Thoracic aorta (tissue), 2 donors: ENCODE results near the gene RIMS4. TPM values are rescaled to one million over a fixed set of nuclear protein-coding genes. Genes with fewer than 3 reads are reported as not detected.

ENCODE experiments used
- ATAC-seq: fragments of 150-250 bp; one replicate; pipeline ENCODE4 v1.8.0; 2017; ENCODE audit warnings: low read depth; ENCODE audit not compliant: insufficient number of reproducible peaks, low FRiP score
- DNase-seq: peaks from one replicate; pipeline ENCODE4 v3.0.0-alpha.2; 2020; ENCODE audit warnings: low spot score
- H3K27ac ChIP-seq, 2 donors: fragments of 200-600 bp; sonication (generic); 1 replicate in 1 of 2; 2 replicates in 1 of 2; pipeline ENCODE4 v1.5.1; 2016; ENCODE audit warnings: mild to moderate bottlenecking in 2 of 2, moderate library complexity in 2 of 2
- H3K27me3 ChIP-seq: fragments of 200-600 bp; sonication (generic); replicated peaks from 2 replicates; pipeline ENCODE4 v1.6.0; 2016; ENCODE audit warnings: mild to moderate bottlenecking; ENCODE audit not compliant: insufficient read depth
- H3K36me3 ChIP-seq: fragments of 200-600 bp; sonication (generic); one replicate; pipeline ENCODE4 v1.5.1; 2016
- H3K4me1 ChIP-seq, 2 donors: fragments of 200-600 bp; sonication (generic); 1 replicate in 1 of 2; 2 replicates in 1 of 2; pipeline versions ENCODE4 v1.5.1 to v1.6.0; 2016; ENCODE audit warnings: low read depth in 2 of 2, mild to moderate bottlenecking in 1 of 2; ENCODE audit not compliant: control insufficient read depth in 1 of 2
- H3K4me3 ChIP-seq: fragments of 200-600 bp; sonication (generic); 2 replicates; pipeline ENCODE4 v1.5.1; 2016; ENCODE audit warnings: mild to moderate bottlenecking
- H3K9me3 ChIP-seq: fragments of 200-600 bp; sonication (generic); 2 replicates; pipeline ENCODE4 v1.5.1; 2016
- total RNA-seq, 2 donors: library from RNA; depleted of rRNA; stranded (reverse); fragments of >200 nt; gene quantifications; one replicate each; pipeline versions ENCODE4 v1.1.0 to v1.2.3, GENCODE V29; 2016
- TF ChIP-seq, protein P1 (sequence below): fragments of 200-600 bp; sonication (generic); IDR thresholded peaks from one replicate; pipeline ENCODE4 v1.5.1; 2019; ENCODE audit warnings: antibody characterized with exemption

Gene RIMS4
- total RNA-seq, 2 donors from 2014 or later, result 2.4 to 13.5 TPM

DNA sequence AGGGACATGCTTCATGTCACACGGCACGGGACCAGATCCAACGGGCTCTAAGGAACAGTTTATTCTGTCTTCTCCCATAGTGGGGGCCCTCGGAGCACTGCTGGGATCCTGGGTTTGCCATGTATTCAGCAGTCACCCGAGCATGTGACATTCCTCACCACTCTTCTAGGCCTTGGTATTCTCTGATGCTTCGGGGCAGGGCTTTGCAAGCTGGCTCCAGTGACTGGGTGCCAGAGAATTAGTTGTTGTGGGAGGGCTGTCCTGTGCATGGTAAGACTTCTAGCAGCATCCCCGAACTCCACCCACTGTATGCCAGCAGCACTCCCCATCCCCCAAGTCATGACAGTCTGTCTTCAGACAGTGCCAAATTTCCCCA is 89.7 kb downstream of the RIMS4 start:
- H3K4me1 ChIP-seq, result peaks cover 41 to 87% of the 10 kb centered on the region in 2 donors
- H3K27me3 ChIP-seq, result no peaks in the 10 kb centered on the region
- TF ChIP-seq, protein P1, sequence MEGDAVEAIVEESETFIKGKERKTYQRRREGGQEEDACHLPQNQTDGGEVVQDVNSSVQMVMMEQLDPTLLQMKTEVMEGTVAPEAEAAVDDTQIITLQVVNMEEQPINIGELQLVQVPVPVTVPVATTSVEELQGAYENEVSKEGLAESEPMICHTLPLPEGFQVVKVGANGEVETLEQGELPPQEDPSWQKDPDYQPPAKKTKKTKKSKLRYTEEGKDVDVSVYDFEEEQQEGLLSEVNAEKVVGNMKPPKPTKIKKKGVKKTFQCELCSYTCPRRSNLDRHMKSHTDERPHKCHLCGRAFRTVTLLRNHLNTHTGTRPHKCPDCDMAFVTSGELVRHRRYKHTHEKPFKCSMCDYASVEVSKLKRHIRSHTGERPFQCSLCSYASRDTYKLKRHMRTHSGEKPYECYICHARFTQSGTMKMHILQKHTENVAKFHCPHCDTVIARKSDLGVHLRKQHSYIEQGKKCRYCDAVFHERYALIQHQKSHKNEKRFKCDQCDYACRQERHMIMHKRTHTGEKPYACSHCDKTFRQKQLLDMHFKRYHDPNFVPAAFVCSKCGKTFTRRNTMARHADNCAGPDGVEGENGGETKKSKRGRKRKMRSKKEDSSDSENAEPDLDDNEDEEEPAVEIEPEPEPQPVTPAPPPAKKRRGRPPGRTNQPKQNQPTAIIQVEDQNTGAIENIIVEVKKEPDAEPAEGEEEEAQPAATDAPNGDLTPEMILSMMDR, result no peak
- H3K27ac ChIP-seq, result peak overlapping the region; percentile 97 to 99
- peaks cover 21% of the 10 kb centered on the region for H3K36me3 ChIP-seq
- DNase-seq (no peak), ATAC-seq (no peak)
- no peak overlapping the region for H3K4me3 ChIP-seq
- H3K9me3 ChIP-seq, result no peaks in the 10 kb centered on the region

DNA sequence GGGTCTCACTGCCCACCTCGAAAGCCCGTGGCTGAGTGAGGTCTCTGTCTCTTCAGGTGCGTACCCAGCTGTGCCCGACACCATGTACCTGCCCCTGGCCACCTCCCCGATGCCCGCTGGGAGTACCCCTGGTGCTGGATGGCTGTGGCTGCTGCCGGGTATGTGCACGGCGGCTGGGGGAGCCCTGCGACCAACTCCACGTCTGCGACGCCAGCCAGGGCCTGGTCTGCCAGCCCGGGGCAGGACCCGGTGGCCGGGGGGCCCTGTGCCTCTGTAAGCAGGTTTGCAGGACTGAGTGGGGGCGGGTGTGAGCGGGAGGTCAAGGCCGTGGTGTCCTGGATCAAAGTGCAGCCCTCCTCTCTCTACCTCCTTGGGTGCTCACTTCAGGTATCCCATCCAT is 90.5 kb downstream of the RIMS4 start:
- peaks cover 41 to 95% of the 10 kb centered on the region in 2 donors for H3K4me1 ChIP-seq
- H3K9me3 ChIP-seq, result no peaks in the 10 kb centered on the region
- H3K36me3 ChIP-seq, result peaks cover 18% of the 10 kb centered on the region
- peak overlapping the region; percentile 97 to 99 for H3K27ac ChIP-seq
- DNase-seq (no peak), ATAC-seq (no peak)
- H3K4me3 ChIP-seq, result peak overlapping the region; percentile 12
- no peaks in the 10 kb centered on the region for H3K27me3 ChIP-seq
- TF ChIP-seq, protein P1, result no peak

DNA sequence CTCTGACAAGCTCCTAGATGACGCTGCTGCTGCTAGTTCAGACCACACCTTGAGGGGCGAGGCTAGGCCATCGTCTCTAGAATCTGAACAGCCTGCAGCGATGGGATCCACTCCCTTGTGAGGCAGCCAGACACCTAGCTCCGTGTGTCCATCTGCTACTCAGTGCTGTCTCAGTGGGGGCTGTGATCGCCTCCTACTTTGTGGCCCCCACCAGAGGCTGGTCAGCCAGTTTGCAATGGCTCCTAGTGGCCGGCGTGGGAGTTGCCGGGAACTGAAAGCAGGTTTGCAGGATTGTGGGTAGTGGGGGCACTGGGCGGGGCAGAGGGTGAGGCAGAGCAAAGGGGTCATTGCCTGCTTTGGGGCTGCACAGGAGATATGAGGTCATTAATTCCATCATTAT is 92.4 kb downstream of the RIMS4 start:
- no peaks in the 10 kb centered on the region for H3K27me3 ChIP-seq
- H3K4me3 ChIP-seq, result peak overlapping the region; percentile 72
- ATAC-seq (no peak), DNase-seq (no peak)
- no peaks in the 10 kb centered on the region for H3K9me3 ChIP-seq
- TF ChIP-seq, protein P1, result peak; percentile 44
- peak overlapping the region; percentile 97 to 99 for H3K27ac ChIP-seq
- peaks cover 54 to 100% of the 10 kb centered on the region in 2 donors for H3K4me1 ChIP-seq
- peaks cover 7% of the 10 kb centered on the region for H3K36me3 ChIP-seq

DNA sequence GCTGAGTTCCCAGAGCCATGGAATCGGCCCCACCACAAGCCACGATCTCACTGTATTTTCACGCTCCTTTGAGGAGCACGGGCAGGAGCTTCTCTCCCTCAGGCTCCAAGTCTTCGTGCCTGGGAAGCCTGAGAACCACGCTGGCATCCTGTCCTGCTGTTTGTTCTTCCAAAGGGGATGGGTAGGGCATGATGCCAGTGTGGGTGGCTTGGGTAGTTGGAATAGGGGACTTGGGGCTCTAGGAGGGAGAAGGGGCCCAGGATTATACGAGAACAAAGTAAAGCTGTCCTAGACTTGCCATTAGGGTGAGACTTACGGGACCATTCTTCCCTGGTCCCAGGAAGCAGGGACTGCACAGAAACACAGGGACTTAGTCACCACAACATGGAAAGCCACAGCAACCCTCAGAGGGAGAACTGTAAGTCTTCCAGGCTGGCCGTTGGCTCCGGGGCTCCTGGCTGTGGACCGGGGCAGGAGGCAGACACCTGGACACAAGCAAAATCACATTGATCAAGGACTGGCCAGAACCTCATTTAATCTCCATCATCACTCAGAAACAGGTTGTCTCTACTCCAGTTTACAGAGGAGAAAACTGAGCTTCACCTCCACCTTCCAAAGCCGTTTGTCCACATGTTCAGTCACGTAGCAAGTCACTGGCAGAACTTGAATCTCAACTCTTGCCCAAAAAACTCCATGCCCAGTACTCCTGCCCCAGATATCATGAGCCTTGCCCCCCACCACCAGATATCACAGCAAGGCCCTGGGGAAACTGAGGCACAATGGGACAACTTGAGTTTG is 93.8 kb downstream of the RIMS4 start:
- H3K27ac ChIP-seq, result peak overlapping the region; percentile 97 to 99
- TF ChIP-seq, protein P1, result no peak
- H3K9me3 ChIP-seq, result no peaks in the 10 kb centered on the region
- peaks cover 54 to 98% of the 10 kb centered on the region in 2 donors for H3K4me1 ChIP-seq
- DNase-seq (no peak), ATAC-seq (no peak)
- H3K36me3 ChIP-seq, result no peaks in the 10 kb centered on the region
- H3K4me3 ChIP-seq, result peak overlapping the region; percentile 72
- no peaks in the 10 kb centered on the region for H3K27me3 ChIP-seq

DNA sequence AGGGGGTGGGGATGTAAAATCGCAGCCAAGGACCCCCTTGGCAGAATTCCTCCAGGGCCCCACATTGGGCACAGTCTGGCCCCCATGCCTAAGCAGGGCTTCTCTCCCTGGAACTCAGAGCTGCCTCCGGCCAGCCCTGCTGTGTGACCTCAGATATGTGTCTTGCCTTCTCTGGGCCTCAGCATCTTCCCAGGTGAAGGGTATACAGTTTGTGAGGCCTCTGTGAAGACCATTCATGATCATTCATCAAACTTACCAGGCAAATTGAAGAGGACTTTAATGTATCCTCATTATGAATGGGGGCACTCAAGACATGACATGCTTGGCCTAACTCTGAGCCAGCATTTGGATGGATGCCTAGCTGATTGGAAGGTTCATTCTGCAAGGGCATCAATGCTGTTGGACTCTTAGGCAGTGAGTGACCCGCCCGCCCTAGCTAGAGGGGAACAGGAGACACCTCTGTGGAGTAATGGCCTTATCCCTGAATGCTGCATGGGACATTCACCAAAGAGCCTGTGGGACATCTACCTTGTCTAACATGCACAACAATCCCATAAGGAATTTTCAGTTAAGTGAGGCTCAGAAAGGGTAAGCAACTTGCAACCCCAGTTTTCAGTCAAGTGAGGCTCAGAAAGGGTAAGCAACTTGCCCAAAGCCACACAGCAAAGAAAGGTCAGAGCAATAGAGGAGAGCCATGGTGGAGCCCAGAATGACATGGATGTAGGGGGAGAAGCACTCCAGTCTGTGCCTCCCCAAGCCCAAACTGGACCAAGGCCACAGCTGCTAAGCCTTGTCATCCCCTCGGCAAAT is 94.6 kb downstream of the RIMS4 start:
- no peaks in the 10 kb centered on the region for H3K9me3 ChIP-seq
- no peaks in the 10 kb centered on the region for H3K36me3 ChIP-seq
- no peak for ATAC-seq
- TF ChIP-seq, protein P1, result no peak
- peaks cover 54 to 96% of the 10 kb centered on the region in 2 donors for H3K4me1 ChIP-seq
- DNase-seq, result no peak
- H3K27me3 ChIP-seq, result no peaks in the 10 kb centered on the region
- peak overlapping the region; percentile 97 to 99 for H3K27ac ChIP-seq
- H3K4me3 ChIP-seq, result peak overlapping the region; percentile 72
